Measurements from ENCODE around the gene TRAF2. TPM values are rescaled to one million over a fixed set of nuclear protein-coding genes. Genes with fewer than 3 reads are reported as not detected.
A peak's percentile ranks its signal among the peaks of the same experiment; 100 is the strongest.

TRAF2 gene
- total RNA-seq, 2 experiments from 2014 or later: 10.6 to 11.6 TPM

GRCh38 chr9:136860529-136860928, 25.8 kb upstream of the TRAF2 start:
- Mint-ChIP-seq H3K27me3 (no peaks in the 10 kb centered on the region), H3K4me1 (ENCODE audit: low read depth) (peaks cover 15% of the 10 kb centered on the region), H3K36me3 (ENCODE audit: low read depth) (peaks cover 22% of the 10 kb centered on the region), H3K4me3 (no peak overlapping the region), H3K27ac (no peak overlapping the region), H3K9me3 (no peaks in the 10 kb centered on the region)
- H3K27ac ChIP-seq (ENCODE audit: low read depth in 1 of 2, low read length in 2 of 2): no peak overlapping the region
- H3K36me3 ChIP-seq (ENCODE audit: insufficient read depth, low read length): peaks cover 31% of the 10 kb centered on the region
- H3K4me1 ChIP-seq (ENCODE audit: insufficient read depth, low read length): peaks cover 16% of the 10 kb centered on the region
- H3K9me3 ChIP-seq (ENCODE audit: control insufficient read depth in 1 of 2, insufficient read depth in 1 of 2, low read length in 2 of 2): no peaks in the 10 kb centered on the region
- no peak overlapping the region for H3K4me3 ChIP-seq (ENCODE audit: low read length)
- H3K27me3 ChIP-seq (ENCODE audit: control insufficient read depth in 1 of 2, insufficient read depth in 2 of 2, low read length in 2 of 2): no peaks in the 10 kb centered on the region
- ATAC-seq (ENCODE audit: poor library complexity): no peak
- ChIA-PET CTCF (interaction anchor here (1.9 kb wide), 1 partner anchor 18 kb away, joined by 6 read pairs; the partner anchor contains the start of gene AJM1), POLR2A (interaction anchor here (1.0 to 1.2 kb wide), 2 partner anchors 21 to 26 kb away, joined by 3 read pairs; partner anchors contain the start of gene TRAF2)
- no peak for TF ChIP-seq CTCF (IDR thresholded peaks at IDR 0.05)
- intact Hi-C loops (cut with DNase I, micrococcal nuclease): no loop called here
- DNase-seq: peak in 1 of 14 experiments; percentile 13

- Mint-ChIP-seq H3K4me1 (ENCODE audit: low read depth) (peaks cover 15% of the 10 kb centered on the region), H3K9me3 (no peaks in the 10 kb centered on the region), H3K27ac (no peak overlapping the region), H3K27me3 (no peaks in the 10 kb centered on the region), H3K4me3 (no peak overlapping the region), H3K36me3 (ENCODE audit: low read depth) (peaks cover 22% of the 10 kb centered on the region)
- intact Hi-C loops (cut with DNase I, micrococcal nuclease): no loop called here
- Histone ChIP-seq H3K27ac (ENCODE audit: low read depth in 1 of 2, low read length in 2 of 2) (no peak overlapping the region), H3K36me3 (ENCODE audit: insufficient read depth, low read length) (peaks cover 31% of the 10 kb centered on the region), H3K27me3 (ENCODE audit: control insufficient read depth in 1 of 2, insufficient read depth in 2 of 2, low read length in 2 of 2) (no peaks in the 10 kb centered on the region), H3K4me3 (ENCODE audit: low read length) (no peak overlapping the region), H3K4me1 (ENCODE audit: insufficient read depth, low read length) (peaks cover 16% of the 10 kb centered on the region), H3K9me3 (ENCODE audit: control insufficient read depth in 1 of 2, insufficient read depth in 1 of 2, low read length in 2 of 2) (no peaks in the 10 kb centered on the region)
- DNase-seq (peak in 1 of 14 experiments; percentile 9), ATAC-seq (ENCODE audit: poor library complexity) (no peak)
- ChIA-PET CTCF (interaction anchor here (0.5 to 1.9 kb wide), 2 partner anchors 19 to 103 kb away, joined by 3 to 6 read pairs; partner anchors contain the start of gene AJM1), POLR2A (interaction anchor here (1.0 to 1.2 kb wide), 2 partner anchors 20 to 25 kb away, joined by 3 read pairs; partner anchors contain the start of gene TRAF2)
- no peak for TF ChIP-seq CTCF (IDR thresholded peaks at IDR 0.05)
Measured at GRCh38 chr9:136860933-136861873, 25.1 kb upstream of the TRAF2 start.

- H3K27ac ChIP-seq (ENCODE audit: low read depth in 1 of 2, low read length in 2 of 2): no peak overlapping the region
- Mint-ChIP-seq H3K9me3 (no peaks in the 10 kb centered on the region), H3K4me3 (peak overlapping the region; percentile 11), H3K4me1 (ENCODE audit: low read depth) (peaks cover 15% of the 10 kb centered on the region), H3K27me3 (no peaks in the 10 kb centered on the region), H3K27ac (no peak overlapping the region), H3K36me3 (ENCODE audit: low read depth) (peaks cover 22% of the 10 kb centered on the region)
- intact Hi-C loops (cut with DNase I, micrococcal nuclease): no loop called here
- ATAC-seq (ENCODE audit: poor library complexity): no peak
- ChIA-PET POLR2A (interaction anchor here (1.0 kb wide), 1 partner anchor 24 kb away, joined by 3 read pairs; the partner anchor contains the start of gene TRAF2), CTCF (interaction anchor here (1.9 kb wide), 1 partner anchor 20 kb away, joined by 6 read pairs; the partner anchor contains the start of gene AJM1)
- no peak for TF ChIP-seq CTCF (IDR thresholded peaks at IDR 0.05)
- no peak overlapping the region for H3K4me3 ChIP-seq (ENCODE audit: low read length)
- H3K27me3 ChIP-seq (ENCODE audit: control insufficient read depth in 1 of 2, insufficient read depth in 2 of 2, low read length in 2 of 2): no peaks in the 10 kb centered on the region
- H3K9me3 ChIP-seq (ENCODE audit: control insufficient read depth in 1 of 2, insufficient read depth in 1 of 2, low read length in 2 of 2): no peaks in the 10 kb centered on the region
- peaks cover 21% of the 10 kb centered on the region for H3K4me1 ChIP-seq (ENCODE audit: insufficient read depth, low read length)
- DNase-seq: no peak
- peaks cover 31% of the 10 kb centered on the region for H3K36me3 ChIP-seq (ENCODE audit: insufficient read depth, low read length)
Measured at GRCh38 chr9:136861874-136862457, 24.4 kb upstream of the TRAF2 start.

All from CD4-positive, alpha-beta T cell (primary cell).